Non-pigmented ciliary epithelial cell (primary cell): ENCODE results near the gene RAP1GAP.

ENCODE experiments used
- DNase-seq: peaks from one replicate; pipeline ENCODE4 v3.0.0-alpha.2; 2010; ENCODE audit warnings: low read depth

Gene RAP1GAP

DNA sequence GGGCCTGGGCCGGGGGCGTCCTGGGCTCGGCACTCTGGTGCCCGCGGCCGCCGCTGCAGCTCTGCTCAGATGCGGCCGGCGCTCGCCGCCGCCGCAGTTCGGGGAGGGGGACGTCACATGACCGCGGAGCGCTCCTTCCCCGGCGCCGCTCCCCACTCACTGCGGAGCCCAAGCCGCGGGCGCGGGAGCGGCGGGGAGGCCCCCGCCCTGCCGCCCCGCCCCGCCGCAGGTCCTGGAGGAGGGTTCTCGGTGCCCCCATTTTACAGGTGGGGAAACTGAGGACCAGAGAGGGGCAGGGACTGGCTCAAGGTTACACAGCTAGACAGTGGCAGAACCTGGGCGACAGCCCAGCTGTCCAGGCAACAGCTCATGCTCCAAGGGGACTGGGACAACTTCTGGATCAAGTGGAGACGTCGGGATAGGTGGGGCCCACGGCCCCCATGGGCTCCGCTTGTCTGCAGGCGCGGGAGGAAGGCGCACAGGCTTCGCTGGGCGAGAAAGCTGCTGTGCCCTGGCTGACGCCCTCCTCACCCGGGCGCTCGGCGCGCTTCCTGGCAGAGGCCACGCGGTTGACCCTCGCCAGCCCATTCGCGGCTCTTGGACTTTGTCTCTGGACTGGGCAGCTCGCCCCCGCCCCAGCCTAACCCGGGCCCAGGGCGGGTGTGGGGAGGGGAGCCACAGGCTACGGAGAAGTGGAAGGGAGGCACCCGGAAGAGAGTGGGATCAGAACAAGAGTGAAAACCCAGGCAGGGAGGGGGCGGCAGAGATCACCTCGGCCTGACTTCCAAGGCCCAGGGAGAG, at the start of gene RAP1GAP:
Gene RAP1GAP (minus strand): TSS at position 100 of the 801 bp plus-strand sequence. CDS start 49,325 bp downstream, outside the sequence.
- DNase-seq: no peak

DNA sequence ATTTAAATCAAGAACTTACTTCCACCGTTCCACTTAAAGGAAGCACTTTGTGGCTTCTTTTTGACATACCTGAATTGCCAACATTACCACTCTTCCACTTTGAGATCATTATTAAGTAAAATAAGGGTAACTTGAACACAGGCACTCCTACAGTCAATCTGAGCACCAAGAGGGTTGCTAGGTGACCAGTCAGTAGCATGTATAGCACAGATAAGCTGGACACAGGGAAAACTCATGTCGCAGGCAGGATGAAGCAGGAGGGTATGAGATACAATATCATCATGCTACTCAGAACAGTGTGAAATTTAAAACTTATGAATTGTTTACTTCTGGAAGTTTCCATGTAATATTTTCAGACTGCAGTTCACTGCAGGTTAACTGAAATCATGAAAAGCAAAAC, 47.0 kb upstream of the RAP1GAP start:
- no peak for DNase-seq

DNA sequence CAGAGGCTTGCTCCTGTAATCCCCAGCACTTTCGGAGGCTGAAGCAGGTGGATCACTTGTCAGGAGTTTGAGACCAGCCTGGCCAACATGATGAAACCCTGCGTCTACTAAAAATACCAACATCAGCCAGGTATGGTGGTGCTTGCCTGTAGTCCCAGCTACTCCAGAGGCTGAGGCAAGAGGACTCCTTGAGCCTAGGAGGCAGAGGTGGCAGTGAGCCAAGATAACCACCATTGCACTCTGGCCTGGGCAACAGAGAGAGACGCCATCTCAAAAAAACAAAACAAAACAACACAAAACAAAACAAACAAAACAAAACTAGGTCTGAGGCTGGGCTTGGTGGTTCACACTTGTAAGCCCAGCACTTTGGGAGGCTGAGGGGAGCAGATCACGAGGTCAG, 38.7 kb upstream of the RAP1GAP start:
- no peak for DNase-seq

DNA sequence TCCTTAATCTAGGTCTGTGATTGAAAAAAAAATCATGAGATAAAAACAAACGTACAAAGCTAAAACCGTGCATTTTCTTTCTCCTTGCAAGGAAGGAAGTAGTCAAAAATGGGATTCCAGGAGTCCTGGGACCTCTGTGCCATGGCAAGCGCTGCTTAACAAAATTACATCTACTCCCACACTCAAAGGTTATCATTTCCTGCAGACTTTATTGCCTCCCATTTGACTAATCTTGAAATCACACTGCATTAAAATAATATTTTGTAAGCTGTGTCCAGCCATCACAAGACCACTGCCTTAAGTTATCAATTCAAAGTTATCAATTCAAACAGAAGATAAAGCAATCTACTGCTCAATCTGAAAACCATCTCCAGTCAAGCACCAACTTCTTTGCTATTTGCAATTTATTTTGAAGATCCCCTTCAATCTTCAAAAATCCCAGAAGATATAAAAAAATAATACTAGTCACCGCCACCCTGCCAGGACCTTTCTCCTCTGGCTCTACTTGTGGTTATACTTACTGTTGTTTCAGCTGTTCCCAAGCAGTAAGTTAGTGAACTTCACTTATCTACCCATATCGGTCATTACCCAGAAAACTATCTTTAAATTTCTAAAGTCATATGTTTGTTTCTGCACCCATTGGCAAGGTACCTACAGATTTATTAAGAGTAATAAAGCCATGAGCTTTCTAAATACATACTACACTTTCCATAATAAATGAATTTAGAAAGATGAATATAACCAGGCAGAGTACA, 38.1 kb upstream of the RAP1GAP start:
- DNase-seq: no peak

DNA sequence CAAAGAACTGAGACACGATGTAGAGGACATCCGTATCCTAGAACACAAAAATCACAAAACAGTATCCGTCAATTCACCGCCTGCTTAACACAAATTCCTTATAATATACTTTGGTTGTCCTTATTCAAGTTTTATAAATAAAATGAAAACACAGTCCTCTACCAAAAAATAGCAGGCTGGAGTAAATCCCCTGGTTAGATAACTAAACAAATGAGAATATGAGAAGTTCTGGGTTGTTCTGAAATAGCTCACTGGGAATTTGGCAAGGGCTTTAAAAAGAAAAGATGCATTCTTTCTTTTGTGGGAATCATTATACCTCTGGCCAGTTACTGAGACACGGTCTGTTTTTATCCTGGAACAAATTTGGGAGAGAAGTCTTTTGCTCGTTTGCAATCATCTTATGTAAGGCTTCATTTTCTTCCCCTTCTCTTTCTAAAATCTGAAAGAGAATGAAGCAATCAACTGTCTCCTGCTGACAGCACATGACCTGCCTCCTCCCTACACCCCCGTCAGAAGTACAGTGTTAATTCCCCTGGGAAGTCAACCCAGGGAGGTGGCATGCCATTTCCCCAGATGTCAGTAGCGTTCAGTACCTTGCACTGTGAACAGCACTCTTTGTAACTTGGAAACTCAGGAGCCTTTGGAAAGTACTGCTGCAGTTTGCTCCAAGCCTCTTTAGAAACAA, 37.1 kb upstream of the RAP1GAP start:
- DNase-seq: no peak

DNA sequence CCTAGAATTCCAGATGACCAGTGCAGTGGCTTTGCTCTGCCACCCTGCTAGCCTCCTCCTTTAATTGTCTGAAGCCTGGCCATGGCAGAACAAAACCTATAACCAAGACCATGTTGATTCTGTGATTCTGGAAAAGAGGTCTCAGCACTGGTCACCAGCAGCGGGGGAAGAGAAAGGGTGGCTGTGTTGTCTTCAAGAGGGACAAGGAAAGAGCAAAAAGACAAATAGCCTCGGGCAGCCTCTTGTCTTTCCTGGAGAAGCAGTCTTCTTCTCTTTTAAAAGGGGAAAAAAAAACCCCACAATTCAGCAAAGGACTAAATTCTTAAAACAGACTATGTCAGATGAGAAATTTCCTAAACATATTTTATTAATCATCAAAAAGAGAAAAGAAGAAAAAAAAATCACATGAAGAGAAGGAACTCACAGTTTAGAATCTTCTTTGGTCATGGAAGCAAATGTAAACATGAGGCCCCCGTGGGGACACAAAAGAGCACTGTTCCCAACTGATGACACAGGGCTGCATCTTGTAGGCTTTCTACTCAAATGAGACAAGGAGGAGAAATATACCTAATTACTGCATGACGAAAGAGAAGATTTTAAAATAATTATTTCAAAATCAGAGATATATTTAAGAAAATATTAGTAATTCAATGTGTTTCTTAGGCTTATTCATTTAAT, 36.3 kb upstream of the RAP1GAP start:
- no peak for DNase-seq

DNA sequence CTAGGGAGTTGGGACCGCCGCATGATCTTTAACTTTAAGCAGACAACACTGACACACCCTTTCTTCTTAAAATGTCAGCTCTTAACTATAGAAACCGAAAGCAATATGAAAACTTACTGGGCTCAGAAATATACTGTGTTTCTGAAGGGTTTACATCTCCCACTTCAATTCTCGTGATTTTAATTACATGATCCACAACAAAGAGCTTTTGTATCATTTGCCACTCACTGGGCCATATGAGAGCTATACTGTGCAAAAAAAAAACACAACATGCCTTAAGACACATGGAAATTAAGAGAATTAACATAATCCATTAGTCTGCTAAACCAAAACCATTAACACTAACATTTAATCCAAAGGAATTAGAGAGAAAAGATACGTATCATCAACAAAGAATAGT, 35.0 kb upstream of the RAP1GAP start:
- no peak for DNase-seq

DNA sequence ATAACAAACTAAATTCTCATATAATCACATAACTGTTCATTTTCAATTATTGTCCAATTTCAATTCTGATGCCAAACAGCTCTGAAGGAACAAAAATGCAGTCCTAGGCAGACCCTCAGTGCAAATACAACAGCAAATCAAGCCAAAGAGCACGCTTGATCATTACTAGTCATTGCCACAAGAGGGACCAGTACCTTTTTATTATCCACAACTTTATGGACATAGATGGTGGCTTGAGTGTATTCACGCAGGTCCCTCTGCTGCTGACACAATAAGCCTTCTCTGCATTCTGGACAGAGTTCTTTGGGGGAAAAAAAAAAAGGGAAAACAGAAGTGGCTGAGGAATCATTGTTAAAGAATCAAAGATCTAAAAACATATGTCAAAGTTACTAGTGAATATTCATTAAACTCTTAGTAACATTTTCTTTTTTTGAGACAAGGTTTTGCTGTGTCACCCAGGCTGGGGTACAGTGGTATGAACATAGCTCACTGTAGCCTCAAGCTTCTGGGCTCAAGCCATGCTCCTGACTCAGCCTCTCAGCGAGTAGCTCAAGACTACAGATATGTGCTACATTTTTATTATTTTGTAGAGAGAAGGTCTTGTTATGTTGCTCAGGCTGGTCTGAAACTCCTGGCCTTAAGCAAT, 34.3 kb upstream of the RAP1GAP start:
- peak; percentile 53 for DNase-seq

DNA sequence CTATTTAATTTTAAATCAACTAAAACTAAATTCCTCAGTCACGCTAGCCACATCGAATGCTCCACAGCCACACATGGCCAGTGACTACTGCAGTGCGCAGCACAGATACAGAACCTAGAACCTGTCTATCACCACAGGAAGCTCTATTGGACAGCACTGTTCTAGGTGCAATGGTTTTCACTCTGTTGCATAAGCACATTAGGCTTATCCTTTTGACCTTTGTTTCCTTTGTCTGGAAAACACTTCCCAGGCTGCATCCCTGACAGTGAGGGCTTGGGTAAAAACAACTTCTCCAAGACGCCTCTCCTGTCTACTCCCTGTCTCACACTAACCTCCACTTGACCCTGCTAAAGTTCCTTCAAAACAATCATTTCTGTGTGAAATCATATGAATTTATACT, 33.6 kb upstream of the RAP1GAP start:
- no peak for DNase-seq

DNA sequence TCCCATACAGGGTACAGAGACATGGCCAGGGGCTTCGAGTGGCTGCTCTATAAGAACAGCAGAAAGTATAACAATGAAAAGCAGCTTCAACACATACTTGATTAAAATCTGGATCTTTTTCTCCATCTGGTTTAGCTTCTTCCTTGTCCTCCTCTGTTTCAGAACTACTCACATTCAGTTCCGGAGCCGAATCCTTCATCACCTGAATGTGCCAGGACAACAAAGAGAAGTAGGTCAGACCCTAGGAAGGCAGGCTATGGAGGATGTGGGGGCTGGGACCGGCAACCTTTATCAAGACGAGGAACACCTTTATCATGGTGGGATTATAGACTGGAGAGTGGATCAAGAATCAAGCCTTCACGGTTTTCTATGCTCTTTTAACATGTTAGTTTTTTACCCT, 32.2 kb upstream of the RAP1GAP start:
- DNase-seq: no peak

DNA sequence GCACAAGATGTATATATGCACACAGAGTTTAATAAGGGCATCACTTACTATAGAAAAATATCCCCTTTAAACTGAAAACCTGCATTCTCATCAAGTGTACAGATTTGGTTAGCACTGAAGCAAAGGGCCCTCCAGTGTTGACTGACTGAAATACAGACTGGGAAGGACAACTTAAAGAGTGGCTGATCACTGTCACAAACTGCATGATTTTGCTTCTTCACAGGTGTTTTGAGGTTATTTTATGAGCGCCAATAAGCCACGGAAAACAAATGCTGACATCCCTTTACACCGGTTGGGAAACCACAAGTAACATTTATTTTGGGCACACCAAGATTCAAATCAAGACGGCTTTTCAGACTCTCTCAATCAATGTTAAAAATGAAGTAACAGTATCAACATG, 30.9 kb upstream of the RAP1GAP start:
- no peak for DNase-seq

DNA sequence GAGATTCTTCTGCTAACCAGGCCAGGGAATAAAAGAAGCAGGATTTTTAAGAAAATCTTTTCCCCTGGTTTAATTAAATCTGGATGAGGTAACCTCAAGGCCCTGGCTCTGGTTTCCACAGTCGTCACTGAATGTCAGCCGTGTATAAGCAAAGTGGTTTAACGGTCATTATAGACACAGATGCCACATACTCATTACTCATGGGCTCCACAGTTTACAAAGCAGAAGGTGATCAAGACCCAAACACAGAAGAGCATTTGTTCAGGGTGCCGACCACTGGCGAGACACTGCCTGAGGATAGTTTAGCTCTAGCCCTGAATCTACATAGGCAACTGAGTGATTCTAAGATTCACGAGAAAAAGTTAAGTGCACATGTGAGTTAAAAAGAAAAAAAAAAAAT, 27.8 kb upstream of the RAP1GAP start:
- DNase-seq: no peak

DNA sequence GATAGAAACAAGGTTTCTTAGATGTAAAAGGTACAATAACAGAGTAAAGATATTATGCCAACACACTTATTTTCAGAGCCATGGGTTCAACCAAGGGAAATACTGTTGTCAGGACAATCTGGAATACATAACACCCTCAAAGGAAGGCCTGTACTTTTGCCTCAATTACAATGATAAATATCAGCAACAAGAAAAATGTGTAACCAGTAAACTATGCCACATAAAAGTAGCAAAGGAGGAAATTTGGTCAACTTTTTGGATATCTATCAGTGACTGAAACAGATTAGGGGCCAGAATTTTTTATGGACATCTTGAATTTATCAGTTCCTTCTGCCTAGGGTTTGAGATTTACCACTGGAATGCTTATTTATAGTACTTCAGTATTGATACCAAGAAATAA, 24.6 kb upstream of the RAP1GAP start:
- DNase-seq: no peak

DNA sequence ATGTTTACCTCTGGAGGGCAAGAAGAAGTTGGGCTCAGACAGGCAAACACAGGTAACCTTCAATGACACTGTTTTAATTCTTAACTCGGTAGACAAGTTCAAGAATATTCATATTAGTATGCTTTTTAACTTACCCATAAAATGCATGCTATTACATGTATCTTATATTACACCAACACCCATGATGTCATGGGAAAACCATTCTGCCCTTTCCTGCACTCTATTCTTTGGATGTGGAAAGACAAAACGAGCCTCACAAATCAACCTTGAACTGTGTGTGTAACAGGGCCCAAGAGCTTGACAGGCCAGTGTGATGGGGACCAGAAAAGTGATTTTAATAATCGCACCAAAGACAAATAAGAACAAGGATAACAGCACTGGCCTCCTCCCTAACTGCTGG, 22.6 kb upstream of the RAP1GAP start:
- DNase-seq: no peak

DNA sequence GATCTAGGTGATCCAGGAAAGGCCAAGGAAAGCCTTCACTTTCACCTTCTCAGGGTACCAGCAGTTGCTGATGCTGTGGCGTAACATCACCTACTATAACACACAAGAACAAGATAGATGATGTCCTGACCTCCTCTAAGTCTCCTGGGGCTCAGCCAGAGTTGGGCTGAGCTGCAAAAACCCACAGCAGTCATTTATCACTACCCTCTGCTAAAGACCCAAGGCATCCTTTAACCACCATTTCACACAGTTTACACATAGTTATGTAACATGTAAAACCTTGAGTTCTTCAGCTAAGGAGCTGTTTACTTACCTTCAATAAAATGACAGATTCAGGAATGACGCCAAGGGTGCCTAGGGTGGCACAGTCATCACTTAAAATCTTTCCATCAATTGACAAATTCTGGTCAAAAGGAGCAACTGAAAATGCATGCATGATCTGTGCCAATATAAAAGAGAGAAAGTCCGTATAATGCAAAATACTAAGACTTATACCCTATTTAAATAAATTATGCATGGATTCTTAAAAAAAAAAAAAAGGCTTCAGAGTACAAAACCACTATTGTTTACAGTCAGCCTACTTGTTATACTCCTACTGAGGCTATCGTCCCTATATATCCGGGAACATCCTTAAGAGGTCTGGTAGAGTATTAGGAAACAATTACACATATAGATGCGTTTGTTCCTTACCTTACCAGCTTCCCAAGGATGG, 20.7 kb upstream of the RAP1GAP start:
- DNase-seq: no peak

DNA sequence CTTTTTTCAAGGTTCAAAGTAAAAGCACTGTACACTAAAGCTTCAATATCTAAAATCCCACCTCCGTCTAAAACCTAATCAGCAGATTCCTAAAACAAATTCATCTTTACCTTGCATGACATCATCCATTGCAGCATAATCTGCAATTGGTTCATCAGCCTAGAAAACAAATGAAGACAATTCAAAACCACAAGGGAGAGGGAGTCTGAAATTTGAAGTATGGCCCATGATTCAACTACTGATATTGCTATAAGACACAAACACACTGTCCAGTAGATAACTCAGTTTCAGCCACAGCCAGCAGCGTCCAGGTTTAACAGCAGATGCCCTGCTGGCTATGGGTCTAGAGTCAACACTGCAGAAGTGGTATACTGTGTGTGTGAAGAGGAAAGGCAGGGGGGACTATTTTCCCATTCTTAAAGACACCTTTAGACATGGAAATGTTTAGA, 17.9 kb upstream of the RAP1GAP start:
- no peak for DNase-seq

DNA sequence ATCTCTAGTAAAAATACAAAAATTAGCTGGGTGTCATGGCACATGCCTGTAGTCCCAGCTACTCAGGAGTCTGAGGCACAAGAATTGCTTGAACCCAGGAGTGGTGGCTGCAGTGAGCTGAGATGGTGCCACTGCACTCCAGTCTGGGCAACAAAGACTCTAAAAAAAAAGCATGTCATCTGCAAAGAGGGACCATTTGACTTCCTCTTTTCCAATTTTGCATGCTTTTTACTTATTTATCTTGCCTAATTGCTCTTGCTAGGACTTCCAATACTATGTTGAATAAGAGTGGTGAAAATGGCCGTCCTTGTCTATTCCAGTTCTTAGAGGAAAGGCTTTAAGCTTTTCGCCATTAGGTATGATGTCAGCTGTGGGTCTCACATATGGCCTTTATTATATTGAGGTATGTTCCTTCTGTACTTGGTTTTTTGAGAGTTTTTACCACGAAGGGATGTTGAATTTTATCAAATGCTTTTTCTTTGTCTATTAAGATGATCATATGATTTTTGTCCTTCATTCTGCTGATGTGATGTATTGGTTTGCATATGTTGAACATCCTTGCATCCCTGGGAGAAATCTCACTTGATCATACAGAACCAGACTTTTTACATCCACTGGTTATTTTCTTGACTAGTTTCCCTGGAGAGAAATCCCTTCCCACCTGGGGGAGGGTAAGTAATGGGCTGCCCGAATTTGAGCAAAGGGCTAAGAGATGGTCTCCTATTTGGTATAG, 17.0 kb upstream of the RAP1GAP start:
- no peak for DNase-seq

DNA sequence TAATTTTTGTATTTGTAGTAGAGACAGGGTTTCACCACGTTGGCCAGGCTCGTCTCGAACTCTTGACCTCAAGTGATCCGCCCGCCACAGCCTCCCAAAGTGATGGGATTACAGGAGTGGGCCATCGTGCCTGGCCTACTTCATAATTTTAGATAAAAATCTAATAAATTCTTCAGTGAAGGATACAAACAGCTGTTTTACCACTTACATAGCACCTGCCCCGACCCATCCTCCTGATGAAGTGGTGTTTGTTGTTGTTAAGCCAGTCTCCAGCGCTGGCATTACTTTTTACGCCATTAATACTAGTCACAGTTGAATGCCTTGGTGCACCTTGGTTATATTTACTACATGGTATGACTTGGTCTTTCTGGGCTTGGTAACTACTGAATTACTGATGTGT, 12.3 kb upstream of the RAP1GAP start:
- no peak for DNase-seq

DNA sequence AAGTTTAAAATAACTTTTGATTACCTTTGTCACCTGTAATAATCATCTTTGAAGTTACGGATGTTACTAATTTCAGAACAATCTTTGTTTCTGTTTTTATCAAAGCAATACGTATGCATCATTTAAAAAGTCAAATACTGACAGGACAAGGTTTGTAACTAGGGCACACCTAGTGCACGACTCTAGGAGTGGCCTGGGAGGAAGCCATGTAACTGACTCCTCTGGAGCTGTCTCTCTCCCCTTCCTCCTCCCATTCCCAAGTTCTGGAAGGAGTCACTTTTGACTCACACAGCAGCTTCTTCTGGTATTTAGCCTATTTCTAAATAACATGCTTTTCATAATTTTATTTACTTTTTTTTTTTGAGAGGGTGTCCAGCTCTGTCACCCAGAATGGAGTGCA, 11.8 kb upstream of the RAP1GAP start:
- no peak for DNase-seq

DNA sequence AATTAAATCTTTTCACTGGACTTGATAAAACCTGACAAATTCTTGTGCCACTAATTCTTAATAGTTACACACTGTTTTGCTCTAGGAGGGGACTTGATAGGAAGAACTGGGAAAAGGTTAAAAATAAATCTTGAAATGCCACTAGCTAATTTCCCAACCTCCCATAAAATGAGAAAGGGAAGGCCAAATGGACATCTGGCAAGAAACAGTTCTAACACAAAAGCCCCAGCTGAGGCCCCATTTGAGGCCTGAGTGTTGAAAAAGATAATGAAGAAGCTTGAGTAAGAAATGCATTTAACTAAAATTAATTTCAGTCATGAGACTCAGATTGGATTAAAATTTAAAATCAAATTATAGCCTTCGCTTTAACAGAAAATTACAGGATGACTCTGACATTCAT, 11.2 kb upstream of the RAP1GAP start:
- no peak for DNase-seq
